HepG2 (cell line): ENCODE results near the gene LSS. TPM values are rescaled to one million over a fixed set of nuclear protein-coding genes. Genes with fewer than 3 reads are reported as not detected.

ENCODE experiments used
- ATAC-seq: fragments of 200-7000 bp; cut with Tn5 transposase; 3 replicates; pipeline ENCODE4 v1.9.1; 2020; ENCODE audit warnings: mild to moderate bottlenecking, moderate library complexity
- BruUV-seq: library from RNA; stranded (reverse); fragments of 400-500 nt; replicated peaks from 2 replicates; lab custom pipeline; 2021; lab: Mats Ljungman, UMichigan
- CTCF ChIA-PET: fragments of 300-600 bp; formaldehyde crosslinking; extraction: SDS; loops from one replicate; lab custom pipeline; 2021; ENCODE audit warnings: low total read pairs, inconsistent platforms, low intra/inter-chr PET ratio; lab: Yijun Ruan, JAX
- POLR2A ChIA-PET: fragments of 350-600 bp; sonication (Branson Sonifier 250); formaldehyde crosslinking; loops from one replicate; lab custom pipeline; 2020; ENCODE audit warnings: antibody characterized with exemption, inconsistent platforms; lab: Yijun Ruan, JAX
- DNase-seq: peaks from one replicate; pipeline ENCODE4 v3.0.0-alpha.2; 2015; ENCODE audit warnings: low spot score
- FAIRE-seq: peaks from 3 replicates; lab custom pipeline; 2011; peaks lifted over from hg19 to GRCh38; lab: Jason Lieb, UNC
- H2AFZ ChIP-seq: one replicate; pipeline ENCODE4 v1.6.1; 2011; ENCODE audit warnings: low read length, inconsistent platforms
- H3K27ac ChIP-seq: fragments of 300-600 bp; 3 replicates; pipeline ENCODE4 v1.8.0; 2011; ENCODE audit warnings: mixed run types, mild to moderate bottlenecking, mixed read lengths, low read length, inconsistent platforms; ENCODE audit not compliant: insufficient read depth; ENCODE audit errors: extremely low read length
- H3K27me3 ChIP-seq, 2 experiments: fragments of 200-600 bp in 1 of 2; 2 replicates in 1 of 2; 3 replicates in 1 of 2; pipeline versions ENCODE4 v1.6.0 to v1.8.0; 2011; ENCODE audit warnings: low read length in 2 of 2, mild to moderate bottlenecking in 2 of 2, moderate library complexity in 2 of 2, inconsistent platforms in 1 of 2; ENCODE audit not compliant: insufficient read depth in 2 of 2, control insufficient read depth in 1 of 2
- H3K36me3 ChIP-seq, 2 experiments: fragments of 200-600 bp in 1 of 2; replicated peaks in 1 of 2; 2 replicates in 1 of 2; 3 replicates in 1 of 2; pipeline versions ENCODE4 v1.5.1 to v1.8.0; 2011; ENCODE audit warnings: low read length in 2 of 2, inconsistent platforms in 1 of 2; ENCODE audit not compliant: insufficient read depth in 2 of 2, control insufficient read depth in 1 of 2
- H3K4me1 ChIP-seq: 2 replicates; pipeline ENCODE4 v1.5.1; 2012; ENCODE audit warnings: low read length, inconsistent platforms; ENCODE audit not compliant: insufficient read depth
- H3K4me2 ChIP-seq: 2 replicates; pipeline ENCODE4 v1.6.0; 2011; ENCODE audit warnings: low read depth, low read length, inconsistent platforms
- H3K4me3 ChIP-seq, 3 experiments: fragments of 200-600 bp in 1 of 3; sonication (generic), shearing (Covaris generic) in 1 of 3; replicated peaks in 1 of 3; 2 replicates each; pipeline ENCODE4 v1.5.1; 2011 to 2016; ENCODE audit warnings: low read length in 3 of 3, inconsistent platforms in 2 of 3, low read depth in 2 of 3, mild to moderate bottlenecking in 2 of 3, control low read depth in 1 of 3, mixed read lengths in 1 of 3; ENCODE audit not compliant: insufficient read depth in 1 of 3
- H3K79me2 ChIP-seq: one replicate; pipeline ENCODE4 v1.6.1; 2011; ENCODE audit warnings: low read length, inconsistent platforms; ENCODE audit not compliant: insufficient read depth
- H3K9ac ChIP-seq: 2 replicates; pipeline ENCODE4 v1.6.0; 2011; ENCODE audit warnings: mild to moderate bottlenecking, low read depth, low read length, inconsistent platforms; ENCODE audit not compliant: insufficient read depth
- H3K9me3 ChIP-seq: 2 replicates; pipeline ENCODE4 v1.5.1; 2012; ENCODE audit warnings: mild to moderate bottlenecking, low read length
- H4K20me1 ChIP-seq: 2 replicates; pipeline ENCODE4 v1.6.0; 2011; ENCODE audit warnings: inconsistent platforms, mild to moderate bottlenecking, low read length, moderate library complexity; ENCODE audit not compliant: insufficient read depth
- CHD2 ChIP-seq: IDR thresholded peaks from 2 replicates; pipeline ENCODE4 v1.6.1; 2011; ENCODE audit warnings: low read depth, low read length, improper control_type of control experiment
- EP300 ChIP-seq, 3 experiments: sonication (generic) in 1 of 3; formaldehyde crosslinking in 1 of 3; IDR thresholded peaks; 2 replicates each; pipeline versions ENCODE4 v1.5.1 to v1.6.1; 2011 to 2020; ENCODE audit warnings: low read depth in 2 of 3, low read length in 2 of 3, borderline replicate concordance in 1 of 3, improper control_type of control experiment in 1 of 3, mild to moderate bottlenecking in 1 of 3, missing genetic modification reagents in 1 of 3, moderate library complexity in 1 of 3
- ERF ChIP-seq: IDR thresholded peaks from 2 replicates; pipeline ENCODE4 v1.6.1; 2018; ENCODE audit warnings: missing biosample characterization, missing genetic modification reagents
- HMGXB3 ChIP-seq: sonication (generic); formaldehyde crosslinking; IDR thresholded peaks from 2 replicates; pipeline ENCODE4 v1.4.0; 2020; ENCODE audit warnings: missing genetic modification reagents, borderline replicate concordance
- HOXA9 ChIP-seq: sonication (generic); formaldehyde crosslinking; IDR thresholded peaks from 2 replicates; pipeline ENCODE4 v1.8.1; 2022; ENCODE audit warnings: missing genetic modification reagents, mild to moderate bottlenecking, moderate library complexity, borderline replicate concordance
- MYC ChIP-seq: sonication (generic); formaldehyde crosslinking; IDR thresholded peaks from 2 replicates; pipeline ENCODE4 v1.9.0; 2021; ENCODE audit warnings: missing genetic modification reagents, borderline replicate concordance
- NFIC ChIP-seq: IDR thresholded peaks from 2 replicates; pipeline ENCODE4 v1.6.1; 2012; ENCODE audit warnings: mild to moderate bottlenecking, low read length, inconsistent platforms
- RFX3 ChIP-seq: IDR thresholded peaks from 2 replicates; pipeline ENCODE4 v1.6.1; 2016; ENCODE audit warnings: missing biosample characterization, missing genetic modification reagents
- U2AF2 ChIP-seq: fragments of 200-400 bp; formaldehyde crosslinking; IDR thresholded peaks from 2 replicates; pipeline ENCODE4 v1.6.1; 2017; ENCODE audit warnings: low read depth, mild to moderate bottlenecking, low read length
- ZBTB21 ChIP-seq: sonication (generic); formaldehyde crosslinking; IDR thresholded peaks from 2 replicates; pipeline ENCODE4 v1.4.0; 2020; ENCODE audit warnings: missing genetic modification reagents
- ZFP1 ChIP-seq: IDR thresholded peaks from 2 replicates; pipeline ENCODE4 v1.6.1; 2016
- ZNF672 ChIP-seq: sonication (generic); formaldehyde crosslinking; IDR thresholded peaks from 2 replicates; pipeline ENCODE4 v1.8.1; 2022; ENCODE audit warnings: missing genetic modification reagents
- ZSCAN29 ChIP-seq: sonication (generic); formaldehyde crosslinking; conservative IDR thresholded peaks from 2 replicates; pipeline ENCODE4 v1.4.0; 2020; ENCODE audit warnings: mild to moderate bottlenecking, missing genetic modification reagents
- WGBS: methylation state at CpG from one replicate; pipeline ENCODE4 v1.1.6; 2017; ENCODE audit warnings: low lambda C conversion rate; 5-methylcytosine and 5-hydroxymethylcytosine counted together
- in situ Hi-C: cut with HindIII; loops from 2 replicates; pipeline ENCODE4 v1.10.0; 2017; ENCODE audit warnings: low pct_unique_long_range_greater_than_20kb; ENCODE audit not compliant: extremely low pct_ligation_motif_present
- intact Hi-C: fragments of 100-400 bp; cut with micrococcal nuclease; formaldehyde crosslinking; loops from one replicate; pipeline ENCODE4 v1.10.0; 2022; ENCODE audit not compliant: unreplicated experiment
- polyA plus RNA-seq, 8 experiments: library from polyadenylated mRNA; depleted of rRNA in 3 of 8; stranded (reverse) in 7 of 8; unstranded in 1 of 8; fragments of >200 nt; fragmentation: Illumina TruSeq in 4 of 8; extraction: Trizol in 4 of 8; gene quantifications; 2 replicates each; pipeline versions ENCODE4 v1.2.1 to v1.2.3, GENCODE V29; 2011 to 2016; ENCODE audit warnings: low read depth in 4 of 8, missing spikeins in 1 of 8, mixed read lengths in 1 of 8; ENCODE audit not compliant: insufficient read depth in 1 of 8
- total RNA-seq, 5 experiments: library from RNA; depleted of rRNA; stranded (reverse); fragments of >200 nt; fragmentation: Illumina TruSeq; extraction: Trizol; gene quantifications; 2 replicates each; pipeline ENCODE4 v1.2.3, GENCODE V29; 2016; ENCODE audit warnings: low read depth in 1 of 5
- TF ChIP-seq, protein P1 (sequence below): sonication (generic); formaldehyde crosslinking; IDR thresholded peaks from 2 replicates; pipeline ENCODE4 v1.5.0; 2020; ENCODE audit warnings: mild to moderate bottlenecking, missing genetic modification reagents, borderline replicate concordance
- TF ChIP-seq, protein P2 (sequence below): IDR thresholded peaks from 2 replicates; pipeline ENCODE4 v1.6.1; 2016

Gene LSS
- total and polyA plus RNA-seq, 2 of the 13 experiments (the other 11 are each of a cell fraction or from before 2014, with no cell fraction given) = 72.6 to 113 TPM

DNA sequence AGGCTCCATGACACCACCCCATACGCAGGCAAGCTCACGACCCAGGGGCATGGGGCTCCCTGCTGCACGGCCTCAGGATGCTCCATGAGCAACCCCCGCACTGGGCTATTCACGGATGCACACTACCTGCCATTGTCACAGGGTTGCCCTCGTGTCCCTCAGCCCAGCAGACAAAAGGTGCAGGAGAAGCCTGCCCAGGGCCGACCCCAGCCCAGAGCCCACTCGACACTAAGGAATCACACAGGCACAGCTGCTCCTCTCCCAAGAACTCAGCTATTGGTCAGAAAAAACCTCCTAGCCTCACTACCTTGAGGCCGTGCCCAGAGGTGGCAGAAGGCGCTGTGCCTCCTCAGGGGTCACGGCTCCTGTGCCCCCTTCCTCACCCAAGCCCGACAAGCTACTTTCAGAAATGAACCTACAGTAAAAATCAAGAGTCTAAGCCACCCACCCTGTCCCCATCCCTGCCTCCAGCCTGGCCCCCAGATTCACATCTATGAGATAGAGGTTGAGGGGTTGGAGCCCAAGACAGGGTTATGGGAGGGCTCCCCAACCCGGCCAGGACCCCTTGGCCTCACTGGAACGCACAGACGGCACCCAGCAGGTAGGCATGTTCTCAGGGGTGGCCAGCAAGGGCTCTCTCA is 38.0 kb downstream of the LSS start:
- WGBS = 96% methylated on average over 9 of the region's 15 CpGs
- Histone ChIP-seq H3K9ac (no peak overlapping the region), H3K79me2 (no peaks in the 10 kb centered on the region), H3K4me2 (no peak overlapping the region), H3K4me3 (no peak overlapping the region), H3K36me3 (peaks cover 14 to 53% of the 10 kb centered on the region in 2 experiments), H3K9me3 (no peaks in the 10 kb centered on the region), H2AFZ (no peak overlapping the region), H3K27me3 (no peaks in the 10 kb centered on the region), H4K20me1 (no peaks in the 10 kb centered on the region), H3K4me1 (peaks cover 31% of the 10 kb centered on the region), H3K27ac (no peak overlapping the region)
- DNase-seq (no peak), FAIRE-seq (no peak), ATAC-seq (no peak)
- no TSS peak for BruUV-seq
- ChIA-PET CTCF (no interaction called here), POLR2A (interaction anchor here (0.6 kb wide), 1 partner anchor 106 kb away, joined by 3 read pairs; no protein-coding TSS in a partner anchor)
- intact Hi-C loops = loop anchor here (10.0 kb wide), 1 partner anchor 216 kb away; no protein-coding TSS in a partner anchor
- in situ Hi-C loops = no loop called here
- no peak for TF ChIP-seq ZNF672
- TF ChIP-seq ZFP1 (CRISPR knock-in tag) = no peak
- TF ChIP-seq U2AF2 = no peak
- no peak for TF ChIP-seq HMGXB3 (CRISPR knock-in tag)
- TF ChIP-seq HOXA9 = no peak
- TF ChIP-seq, protein P1, sequence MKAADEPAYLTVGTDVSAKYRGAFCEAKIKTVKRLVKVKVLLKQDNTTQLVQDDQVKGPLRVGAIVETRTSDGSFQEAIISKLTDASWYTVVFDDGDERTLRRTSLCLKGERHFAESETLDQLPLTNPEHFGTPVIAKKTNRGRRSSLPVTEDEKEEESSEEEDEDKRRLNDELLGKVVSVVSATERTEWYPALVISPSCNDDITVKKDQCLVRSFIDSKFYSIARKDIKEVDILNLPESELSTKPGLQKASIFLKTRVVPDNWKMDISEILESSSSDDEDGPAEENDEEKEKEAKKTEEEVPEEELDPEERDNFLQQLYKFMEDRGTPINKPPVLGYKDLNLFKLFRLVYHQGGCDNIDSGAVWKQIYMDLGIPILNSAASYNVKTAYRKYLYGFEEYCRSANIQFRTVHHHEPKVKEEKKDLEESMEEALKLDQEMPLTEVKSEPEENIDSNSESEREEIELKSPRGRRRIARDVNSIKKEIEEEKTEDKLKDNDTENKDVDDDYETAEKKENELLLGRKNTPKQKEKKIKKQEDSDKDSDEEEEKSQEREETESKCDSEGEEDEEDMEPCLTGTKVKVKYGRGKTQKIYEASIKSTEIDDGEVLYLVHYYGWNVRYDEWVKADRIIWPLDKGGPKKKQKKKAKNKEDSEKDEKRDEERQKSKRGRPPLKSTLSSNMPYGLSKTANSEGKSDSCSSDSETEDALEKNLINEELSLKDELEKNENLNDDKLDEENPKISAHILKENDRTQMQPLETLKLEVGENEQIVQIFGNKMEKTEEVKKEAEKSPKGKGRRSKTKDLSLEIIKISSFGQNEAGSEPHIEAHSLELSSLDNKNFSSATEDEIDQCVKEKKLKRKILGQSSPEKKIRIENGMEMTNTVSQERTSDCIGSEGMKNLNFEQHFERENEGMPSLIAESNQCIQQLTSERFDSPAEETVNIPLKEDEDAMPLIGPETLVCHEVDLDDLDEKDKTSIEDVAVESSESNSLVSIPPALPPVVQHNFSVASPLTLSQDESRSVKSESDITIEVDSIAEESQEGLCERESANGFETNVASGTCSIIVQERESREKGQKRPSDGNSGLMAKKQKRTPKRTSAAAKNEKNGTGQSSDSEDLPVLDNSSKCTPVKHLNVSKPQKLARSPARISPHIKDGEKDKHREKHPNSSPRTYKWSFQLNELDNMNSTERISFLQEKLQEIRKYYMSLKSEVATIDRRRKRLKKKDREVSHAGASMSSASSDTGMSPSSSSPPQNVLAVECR (CRISPR knock-in tag) = no peak
- TF ChIP-seq RFX3 = no peak
- TF ChIP-seq ERF (CRISPR knock-in tag) = no peak
- no peak for TF ChIP-seq MYC (CRISPR knock-in tag)
- TF ChIP-seq ZSCAN29 = no peak
- no peak for TF ChIP-seq EP300 (IDR thresholded peaks at IDR 0.05; ENCODE audit: low read depth in 2 of 2, low read length in 2 of 2)
- no peak for TF ChIP-seq EP300 (CRISPR knock-in tag; IDR thresholded peaks at IDR 0.05; ENCODE audit: borderline replicate concordance)
- TF ChIP-seq, protein P2, sequence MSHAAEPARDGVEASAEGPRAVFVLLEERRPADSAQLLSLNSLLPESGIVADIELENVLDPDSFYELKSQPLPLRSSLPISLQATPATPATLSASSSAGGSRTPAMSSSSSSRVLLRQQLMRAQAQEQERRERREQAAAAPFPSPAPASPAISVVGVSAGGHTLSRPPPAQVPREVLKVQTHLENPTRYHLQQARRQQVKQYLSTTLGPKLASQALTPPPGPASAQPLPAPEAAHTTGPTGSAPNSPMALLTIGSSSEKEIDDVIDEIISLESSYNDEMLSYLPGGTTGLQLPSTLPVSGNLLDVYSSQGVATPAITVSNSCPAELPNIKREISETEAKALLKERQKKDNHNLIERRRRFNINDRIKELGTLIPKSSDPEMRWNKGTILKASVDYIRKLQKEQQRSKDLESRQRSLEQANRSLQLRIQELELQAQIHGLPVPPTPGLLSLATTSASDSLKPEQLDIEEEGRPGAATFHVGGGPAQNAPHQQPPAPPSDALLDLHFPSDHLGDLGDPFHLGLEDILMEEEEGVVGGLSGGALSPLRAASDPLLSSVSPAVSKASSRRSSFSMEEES (CRISPR knock-in tag) = no peak
- TF ChIP-seq CHD2 = no peak
- no peak for TF ChIP-seq ZBTB21 (CRISPR knock-in tag)
- no peak for TF ChIP-seq NFIC
